Measurements from ENCODE around the gene CACNA2D1.

CACNA2D1 gene

DNA sequence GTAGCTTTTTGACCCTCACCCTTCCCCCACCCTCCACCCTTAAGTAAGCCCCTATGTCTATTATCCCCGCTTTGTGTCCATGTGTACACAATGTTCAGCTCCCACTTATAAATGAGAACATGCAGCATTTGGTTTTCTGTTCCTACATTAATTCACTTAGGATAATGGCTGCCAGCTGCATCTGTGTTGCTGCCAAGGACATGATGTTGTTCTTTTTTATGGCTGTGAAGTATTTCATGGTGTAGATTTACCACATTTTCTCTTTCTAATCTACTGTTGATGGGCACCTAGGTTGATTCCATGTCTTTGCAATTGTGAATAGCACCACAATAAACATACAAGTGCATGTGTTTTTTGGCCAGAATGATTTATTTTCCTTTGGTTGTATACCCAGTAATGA lies 232.2 kb downstream of the CACNA2D1 start:
- ATAC-seq = no peak

DNA sequence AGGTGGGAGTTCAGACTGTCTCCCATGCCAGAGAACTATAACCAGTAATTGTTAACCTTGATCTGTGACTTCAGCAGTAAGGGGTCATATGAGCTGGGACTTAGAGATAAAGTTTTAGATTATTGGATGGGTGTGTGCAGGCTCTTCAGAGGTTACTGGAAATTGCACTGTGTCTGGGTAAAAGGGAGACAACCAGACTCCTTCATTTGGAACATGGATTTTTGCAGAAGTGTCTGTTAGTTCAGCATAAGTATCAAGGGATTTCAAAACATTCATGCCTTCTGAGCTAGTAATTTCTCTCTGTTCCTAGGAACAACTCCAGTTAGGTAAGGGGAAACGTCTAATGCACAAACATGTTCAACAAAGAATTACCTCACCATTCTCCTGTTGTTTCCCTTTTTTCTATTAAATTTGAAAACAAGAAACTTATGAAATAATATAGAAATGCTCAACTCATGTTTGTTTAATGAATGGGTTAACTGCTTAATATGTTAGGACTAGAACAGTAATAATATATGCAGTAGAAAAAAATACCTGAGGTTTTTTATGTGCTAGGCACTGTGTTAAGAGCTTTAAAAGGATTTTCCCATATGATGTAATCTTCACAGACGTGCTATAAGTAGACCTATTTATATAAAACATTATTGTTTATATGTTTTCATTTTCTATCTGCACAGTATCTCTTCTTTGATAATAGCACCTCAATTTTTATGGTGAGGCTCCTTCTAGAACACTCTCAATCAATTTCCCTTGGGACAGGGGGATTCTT lies 233.0 kb downstream of the CACNA2D1 start:
- no peak for ATAC-seq

DNA sequence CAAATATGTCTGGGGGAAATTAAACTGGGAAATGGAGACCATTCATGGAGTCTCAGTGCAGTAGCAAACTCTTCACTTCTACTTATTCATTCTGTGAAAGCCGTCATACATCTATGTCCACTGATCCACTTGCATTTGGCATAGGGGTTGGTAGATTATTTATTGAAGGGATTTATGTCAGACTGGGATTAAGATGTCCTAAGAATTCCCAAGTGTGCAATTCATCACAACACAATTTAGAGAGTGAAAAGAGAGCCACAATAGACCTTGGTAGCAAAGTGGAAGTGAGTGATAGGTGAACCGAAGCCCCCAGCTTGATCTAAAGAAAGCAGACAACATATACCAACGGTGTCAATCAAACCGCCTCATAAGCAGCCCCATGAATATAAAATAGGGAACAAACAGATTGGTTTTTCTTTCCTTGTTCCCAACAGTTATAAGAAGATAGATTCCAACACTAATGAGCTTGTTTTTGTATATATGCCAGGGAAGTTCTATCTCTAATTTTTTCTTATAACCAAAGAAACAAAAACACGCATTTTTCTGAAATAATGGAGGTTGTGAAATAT lies 234.3 kb downstream of the CACNA2D1 start:
- ATAC-seq = no peak

DNA sequence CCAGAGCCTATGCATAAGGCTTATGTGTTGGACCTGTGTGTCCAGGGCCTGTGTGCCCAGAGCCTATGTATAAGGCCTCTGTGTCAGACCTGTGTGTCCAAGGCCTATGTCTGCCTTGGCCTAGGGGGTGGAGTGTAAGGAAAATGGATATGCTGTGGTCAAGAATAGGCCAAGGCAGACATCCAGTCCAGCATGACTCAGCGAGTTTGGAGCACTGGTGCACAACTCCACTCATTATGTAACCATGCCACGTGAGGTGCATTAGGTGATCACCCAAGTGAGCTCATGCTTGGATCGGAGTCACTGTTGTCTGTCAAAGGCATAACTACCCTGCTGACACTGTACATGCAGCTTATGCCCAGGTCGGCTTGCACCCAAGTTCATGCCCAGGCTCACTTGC lies 238.9 kb downstream of the CACNA2D1 start:
- no peak for ATAC-seq

DNA sequence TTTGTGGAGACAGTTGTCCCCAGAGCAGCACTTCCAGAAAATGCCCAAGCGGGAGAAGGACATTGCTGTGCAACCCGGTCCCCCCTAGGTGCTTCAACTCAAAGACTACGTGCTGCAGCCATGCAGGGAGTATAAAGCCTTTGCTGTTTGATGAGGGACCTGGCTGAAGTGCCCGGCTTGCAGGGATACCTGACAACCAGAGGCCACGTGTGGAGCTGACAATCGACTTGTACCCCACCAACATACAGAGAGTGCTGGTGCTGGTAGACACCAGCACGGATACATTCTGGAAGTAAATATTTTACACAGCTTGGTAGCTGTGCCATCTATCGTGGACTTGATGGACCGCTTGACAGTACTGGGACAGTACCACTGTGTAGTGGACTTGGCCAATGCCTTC lies 240.6 kb downstream of the CACNA2D1 start:
- no peak for ATAC-seq

DNA sequence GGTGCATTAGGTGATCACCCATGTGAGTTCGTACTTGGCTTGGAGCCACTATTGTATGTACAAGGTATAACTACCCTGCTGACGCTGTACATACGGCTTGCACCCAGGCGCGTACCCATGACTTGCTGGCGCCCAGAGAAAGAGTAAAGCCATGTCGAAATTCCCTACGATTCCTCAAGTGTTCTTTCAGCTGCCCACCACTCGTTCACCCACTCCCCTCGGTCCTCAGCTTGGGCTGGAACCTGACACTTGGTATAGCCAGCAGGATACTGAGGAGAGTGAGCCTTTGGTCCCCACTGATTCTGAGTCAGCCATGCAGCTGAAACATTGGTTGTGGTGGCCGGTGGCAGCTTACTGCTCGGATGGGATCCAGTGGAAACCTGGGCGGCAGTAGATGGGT lies 241.5 kb downstream of the CACNA2D1 start:
- ATAC-seq = no peak

DNA sequence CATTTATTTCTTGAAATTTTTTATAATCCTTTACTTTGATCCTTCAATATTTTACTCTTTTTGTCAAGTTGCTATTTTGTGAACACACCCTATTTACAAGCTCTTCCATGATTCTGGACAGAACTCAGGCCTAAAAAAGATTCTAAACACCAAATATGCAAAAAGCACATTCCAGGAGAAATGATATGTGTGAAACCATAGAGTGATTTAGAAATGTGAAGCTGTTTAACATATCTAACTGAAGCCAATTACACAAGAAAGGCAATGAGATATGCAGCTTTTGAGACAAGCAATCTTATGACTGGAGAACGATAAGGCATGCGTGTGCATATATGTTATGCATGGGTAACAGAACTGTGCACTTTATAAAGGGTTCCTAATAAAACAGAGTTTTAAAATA lies 243.0 kb downstream of the CACNA2D1 start:
- no peak for ATAC-seq

DNA sequence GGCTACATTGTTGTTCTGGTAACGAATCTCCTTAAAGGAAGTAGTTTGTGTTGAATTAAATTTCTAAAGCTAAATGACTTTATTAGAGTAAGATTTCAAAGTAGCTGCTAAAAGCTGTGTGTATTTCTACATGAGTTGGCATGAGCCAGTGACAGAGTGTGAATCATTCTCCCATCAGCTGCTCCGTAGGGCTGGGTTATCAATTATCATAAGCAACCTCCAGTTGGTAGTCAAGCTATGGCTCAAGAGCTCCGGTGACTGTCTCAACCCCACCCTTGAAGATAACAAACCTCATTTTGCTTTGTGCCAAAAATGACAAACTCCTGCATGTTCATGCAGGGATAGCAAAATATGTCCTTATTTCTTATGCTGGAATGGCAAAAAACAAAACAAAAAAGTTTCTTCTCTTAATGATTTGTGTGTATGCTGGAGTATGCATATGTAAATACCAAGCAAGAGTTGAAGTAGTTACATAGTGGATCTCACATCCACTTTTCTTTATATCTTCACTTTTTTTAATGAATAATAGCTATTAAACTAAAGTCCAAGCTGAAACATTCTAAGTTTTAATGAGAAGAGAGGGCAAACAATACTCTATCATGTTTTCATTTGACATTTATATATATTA lies 249.4 kb downstream of the CACNA2D1 start:
- ATAC-seq = no peak

DNA sequence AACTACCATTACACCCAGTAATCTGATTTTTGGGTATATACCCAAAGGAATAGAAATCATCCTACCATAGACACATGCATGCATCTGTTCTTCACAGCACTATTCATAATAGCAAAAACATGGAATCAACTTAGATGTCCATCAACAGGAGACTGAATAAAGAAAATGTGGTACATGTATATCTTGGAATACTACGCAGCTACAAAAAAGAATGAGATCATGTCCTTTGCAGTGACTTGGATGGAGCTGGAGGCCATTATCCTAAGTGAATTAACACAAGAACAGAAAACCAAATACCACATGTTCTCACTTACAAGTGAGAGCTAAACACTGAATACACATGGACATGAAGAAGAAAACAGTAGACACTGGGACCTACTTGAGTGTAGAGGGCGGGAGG lies 254.9 kb downstream of the CACNA2D1 start:
- ATAC-seq = no peak

DNA sequence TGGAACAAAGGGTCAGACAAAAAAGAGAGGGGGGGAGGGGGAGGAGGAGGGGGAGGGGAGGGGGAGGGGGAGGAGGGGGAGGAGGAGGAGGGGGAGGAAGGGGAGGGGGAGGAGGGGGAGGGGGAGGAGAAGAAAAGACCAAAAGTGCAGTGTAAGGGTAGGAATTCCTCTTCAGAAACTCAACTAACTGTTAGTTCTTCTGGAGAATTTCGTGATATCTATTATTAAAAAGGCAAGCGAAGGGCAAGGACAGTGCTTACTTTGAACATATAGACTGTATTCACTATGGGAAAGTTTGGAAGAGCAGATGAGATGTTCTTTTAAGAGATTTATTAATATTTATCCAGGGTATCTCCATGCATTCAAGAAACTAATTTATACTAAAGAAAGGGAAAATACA lies 258.1 kb downstream of the CACNA2D1 start:
- no peak for ATAC-seq

DNA sequence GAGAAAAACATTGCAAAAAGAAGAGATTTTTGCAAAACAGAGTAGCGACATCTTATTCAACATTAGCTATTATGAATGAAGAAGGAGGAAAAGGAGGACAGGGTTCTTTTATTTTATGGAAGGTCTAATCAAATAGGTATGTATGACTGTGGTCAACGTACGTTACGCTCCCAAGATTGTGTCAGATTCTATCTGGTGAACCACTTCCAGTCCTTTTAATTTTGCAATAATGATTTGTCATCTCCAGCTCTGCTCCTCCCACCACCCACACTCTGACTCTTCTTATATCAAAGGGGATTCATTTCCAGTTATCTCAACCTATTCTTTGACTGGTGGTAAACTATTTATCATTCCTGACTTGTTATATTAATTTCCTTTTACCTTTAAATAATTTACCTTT lies 259.9 kb downstream of the CACNA2D1 start:
- no peak for ATAC-seq

DNA sequence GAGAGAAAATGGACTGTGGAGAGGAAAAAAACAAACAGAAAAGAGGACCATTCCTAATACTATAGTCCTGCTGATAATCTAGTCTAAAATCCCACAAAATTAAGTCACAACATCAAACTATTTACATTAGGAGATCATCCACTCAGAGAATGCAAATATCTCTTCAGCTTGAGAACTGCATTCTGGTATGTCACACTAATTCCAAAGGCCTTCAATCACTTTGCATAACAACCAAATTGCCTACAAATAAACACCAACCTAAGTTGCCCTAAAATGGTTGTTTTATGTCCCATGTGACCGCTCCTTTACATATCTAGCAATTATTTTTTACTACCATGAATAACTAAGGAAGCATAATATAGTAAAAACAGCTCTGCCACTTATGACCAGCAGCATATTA lies 264.3 kb downstream of the CACNA2D1 start:
- ATAC-seq = no peak

DNA sequence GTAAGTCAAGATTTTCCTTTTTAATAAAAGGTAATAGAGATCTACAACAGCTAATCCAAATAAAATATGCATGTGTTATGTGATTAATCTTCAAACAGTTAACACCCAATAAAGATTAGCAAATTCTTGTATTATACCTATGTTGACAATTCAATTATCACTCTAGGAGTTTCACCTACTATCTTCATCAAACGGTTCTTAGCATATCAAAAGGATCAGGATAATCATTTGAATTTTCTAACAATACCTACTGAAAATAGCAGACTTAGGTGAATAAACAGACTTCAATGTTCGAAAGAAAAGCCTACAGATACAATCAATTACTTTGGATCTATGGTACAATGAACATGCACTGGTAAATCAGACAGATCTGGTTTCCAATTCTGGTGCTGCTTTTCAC lies 268.3 kb downstream of the CACNA2D1 start:
- no peak for ATAC-seq

DNA sequence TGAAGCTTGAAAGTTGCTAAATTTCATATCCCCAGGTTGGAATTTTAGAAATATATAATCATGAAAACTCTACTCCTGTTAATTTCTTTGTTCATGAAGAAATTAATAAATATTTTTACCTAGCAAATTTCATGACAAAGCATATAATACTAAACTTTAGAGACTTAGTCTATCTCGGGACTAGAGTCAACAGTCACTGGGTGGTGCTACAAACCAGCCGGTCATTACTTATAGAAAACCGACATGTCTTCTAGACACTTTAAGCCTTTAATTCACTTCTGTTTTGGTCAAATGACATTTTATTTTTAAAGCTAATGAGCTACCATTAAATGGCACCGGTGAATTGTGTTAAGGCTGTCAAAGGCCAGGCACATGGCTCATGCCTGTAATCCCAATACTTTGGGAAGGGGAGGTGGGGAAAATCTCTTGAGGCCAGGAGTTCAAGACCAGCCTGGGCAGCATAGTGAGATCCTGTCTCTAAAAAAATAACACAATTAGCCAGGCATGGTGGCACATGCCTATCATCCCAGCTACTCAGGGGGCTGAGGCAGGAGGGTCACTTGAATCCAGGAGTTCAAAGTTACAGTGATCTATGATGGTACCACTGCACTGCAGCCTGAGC lies 270.1 kb downstream of the CACNA2D1 start:
- no peak for ATAC-seq

DNA sequence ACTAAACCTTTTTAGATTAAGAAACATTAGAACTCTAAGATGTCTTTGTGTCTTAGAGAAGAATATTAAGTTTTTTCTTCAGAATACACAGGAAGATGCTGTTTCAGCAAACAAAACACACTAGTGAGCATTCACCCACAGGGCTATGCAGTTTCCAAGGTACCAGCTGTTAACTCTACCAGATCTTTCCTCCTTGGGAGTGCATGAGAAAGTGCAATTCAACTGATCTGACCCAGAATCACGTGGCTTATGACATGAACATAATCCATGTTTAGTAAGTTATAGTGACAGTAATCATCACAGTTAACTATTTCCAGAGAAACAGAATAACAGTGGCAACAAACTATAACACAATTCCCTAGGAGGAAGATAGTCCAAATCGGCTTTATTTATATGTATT lies 270.7 kb downstream of the CACNA2D1 start:
- ATAC-seq = no peak

DNA sequence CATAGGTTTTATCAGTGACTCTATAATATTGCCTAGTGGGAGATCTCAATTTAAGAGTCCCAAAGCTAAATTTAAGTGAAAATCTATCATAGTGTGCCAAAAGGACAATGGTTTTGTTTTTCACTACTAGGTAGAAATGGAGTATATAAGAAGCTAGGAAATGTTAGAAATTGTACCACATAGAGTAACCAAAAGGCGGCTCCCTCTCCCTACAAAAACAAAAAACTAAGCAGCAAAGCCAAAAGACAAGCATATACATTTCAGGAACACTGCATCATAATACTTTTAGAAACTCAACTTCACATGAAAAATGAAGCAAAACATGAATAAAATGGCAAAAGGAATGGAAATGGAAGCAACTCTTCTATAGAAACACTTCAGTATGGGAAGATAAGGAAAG lies 271.6 kb downstream of the CACNA2D1 start:
- no peak for ATAC-seq

DNA sequence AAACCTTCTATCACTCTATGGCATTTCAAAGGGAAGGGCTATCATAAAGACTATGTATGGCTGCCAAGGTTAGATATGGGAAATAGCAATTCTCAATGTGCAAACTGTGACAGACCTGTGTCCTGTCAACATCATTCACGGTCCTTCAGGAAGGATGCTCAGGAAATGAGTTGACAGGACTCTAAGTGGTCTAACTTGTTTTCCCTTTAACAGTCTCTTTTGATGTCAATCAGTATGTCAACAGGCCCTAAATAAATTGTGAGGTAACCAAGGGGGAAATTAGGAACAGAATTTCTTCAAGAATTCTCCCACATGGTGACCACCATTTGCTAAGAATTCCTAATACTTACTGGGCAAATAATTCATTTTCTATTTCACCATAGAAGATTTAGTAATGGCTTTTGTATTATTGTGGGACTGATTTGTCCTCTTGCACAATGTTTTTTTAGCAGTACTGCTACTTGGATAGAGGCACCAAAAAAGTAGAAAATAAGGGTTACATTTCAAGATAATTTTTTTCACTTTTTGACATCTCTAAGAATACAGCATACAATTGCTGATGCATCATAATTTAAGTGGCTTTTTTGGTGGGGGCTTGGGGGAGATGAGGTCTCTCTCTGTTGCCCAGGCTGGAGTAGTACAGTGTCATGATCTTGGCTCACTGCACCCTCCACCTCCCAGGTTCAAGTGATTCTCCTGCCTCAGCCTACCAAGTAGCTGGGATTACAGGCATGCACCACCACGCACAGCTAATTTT lies 275.8 kb downstream of the CACNA2D1 start:
- no peak for ATAC-seq

DNA sequence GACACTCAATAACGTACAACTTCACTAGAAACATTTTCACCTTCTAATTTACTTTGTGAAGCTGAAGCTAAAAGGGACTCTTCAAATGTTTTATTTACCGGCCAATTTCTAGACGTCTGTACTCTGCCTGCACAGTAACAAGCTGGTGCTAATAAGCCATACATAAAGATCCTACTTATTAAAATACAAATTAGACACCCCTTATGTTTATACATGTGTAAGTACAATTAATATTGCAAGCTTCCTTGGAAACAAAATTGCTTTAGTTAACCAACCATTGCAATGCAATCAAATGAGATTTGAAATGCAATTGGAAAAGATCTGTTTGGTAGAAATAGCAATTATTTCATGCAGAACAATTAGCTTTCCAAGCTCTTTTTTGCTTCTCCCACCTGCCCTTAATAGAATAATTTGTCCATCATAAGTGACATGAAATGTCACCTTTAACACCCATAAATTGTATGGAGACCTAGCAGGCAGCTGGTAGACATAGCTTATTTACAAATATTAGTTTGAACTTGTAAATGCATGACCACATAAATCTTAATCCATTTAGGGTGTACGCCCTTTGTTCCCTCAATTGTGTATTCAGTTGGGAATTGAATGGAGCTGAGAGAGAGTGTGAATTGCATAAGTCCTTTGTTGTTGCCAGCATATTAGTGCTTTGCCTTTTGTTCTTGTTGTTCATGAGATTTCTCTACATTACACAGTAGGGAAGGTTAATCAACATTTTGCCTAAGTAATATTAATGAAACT lies 277.1 kb downstream of the CACNA2D1 start:
- no peak for ATAC-seq

DNA sequence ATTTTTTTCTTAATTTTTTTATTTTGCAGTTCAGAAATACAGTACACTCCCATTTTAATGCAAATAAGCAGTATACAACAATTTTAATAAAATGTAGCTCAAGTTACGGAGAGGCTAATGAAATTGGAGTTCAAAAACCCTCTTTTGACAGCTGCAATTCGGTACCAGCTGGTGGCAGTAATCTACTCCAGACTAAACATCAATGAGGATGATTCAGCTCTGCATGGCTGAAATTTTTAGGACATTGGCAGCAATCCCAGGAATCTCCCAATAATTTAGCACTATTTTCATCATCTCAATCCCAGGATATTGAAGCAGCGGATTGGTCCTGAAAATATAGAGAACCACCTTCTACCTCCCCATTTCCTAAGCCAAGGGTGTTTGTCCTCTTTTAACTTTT lies 278.8 kb downstream of the CACNA2D1 start:
- no peak for ATAC-seq

DNA sequence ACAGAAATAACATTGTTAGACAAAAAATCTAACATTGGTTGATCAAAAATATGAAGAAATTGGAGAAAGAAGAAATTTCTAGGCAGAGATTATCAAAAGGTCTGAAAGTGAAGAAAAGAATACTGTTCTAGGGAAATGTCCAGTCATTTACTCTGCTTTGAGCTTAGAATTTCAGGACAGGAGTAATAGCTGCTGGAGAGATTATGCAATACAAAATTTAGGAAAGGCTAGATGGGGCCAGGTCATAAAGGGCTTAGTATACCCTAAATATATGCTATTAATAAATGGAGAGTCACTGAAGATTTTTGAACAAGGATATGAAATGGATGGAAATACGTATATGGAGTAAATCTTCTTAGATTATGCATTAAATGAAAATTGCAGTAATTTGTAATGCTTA lies 279.2 kb downstream of the CACNA2D1 start:
- no peak for ATAC-seq

DNA sequence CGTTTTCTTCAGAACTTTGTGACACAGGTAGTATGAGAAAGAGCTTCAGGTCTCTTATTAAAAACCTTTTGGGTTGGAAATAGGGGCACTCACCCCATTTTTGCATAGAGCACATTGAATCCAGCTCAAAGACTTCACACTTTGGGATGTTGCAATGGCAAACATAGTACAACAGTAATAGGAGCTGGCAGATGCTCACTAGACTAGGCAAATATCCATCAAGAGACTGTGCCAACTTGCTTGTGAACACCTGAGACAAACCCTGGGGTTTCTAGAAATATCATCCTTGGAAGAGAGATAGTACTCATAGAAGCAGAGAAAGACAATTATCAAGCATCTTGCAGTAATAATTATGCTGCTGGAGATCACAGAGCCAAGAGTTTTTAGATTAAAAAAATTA lies 280.0 kb downstream of the CACNA2D1 start:
- no peak for ATAC-seq

DNA sequence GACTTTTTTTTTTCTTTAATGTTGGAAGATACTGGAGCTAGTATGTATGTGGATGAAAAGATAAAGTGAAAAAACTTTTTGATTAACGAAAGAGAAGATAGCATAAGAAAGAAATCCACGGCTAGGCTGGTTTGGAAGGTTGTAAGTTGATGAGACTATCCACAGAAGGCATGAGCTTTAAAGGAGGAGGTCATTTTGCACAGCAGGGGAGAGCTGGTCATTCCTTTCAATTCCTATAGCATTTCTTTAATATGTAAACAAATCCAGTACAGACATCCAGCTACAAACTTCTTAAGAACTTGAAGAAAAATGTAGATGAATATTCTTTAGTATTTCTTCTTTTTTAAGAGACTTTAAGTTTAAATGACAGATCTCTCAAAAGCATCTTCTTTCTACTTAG lies 281.3 kb downstream of the CACNA2D1 start:
- ATAC-seq = no peak
